HG03095 (cell line): ENCODE data around the gene TEDC2.

Source experiments
- ATAC-seq: cut with Tn5 transposase; IDR thresholded peaks from one replicate; pipeline ENCODE4 v1.9.1; 2021; ENCODE audit warnings: moderate library complexity; ENCODE audit not compliant: unreplicated experiment

The TEDC2 gene

DNA sequence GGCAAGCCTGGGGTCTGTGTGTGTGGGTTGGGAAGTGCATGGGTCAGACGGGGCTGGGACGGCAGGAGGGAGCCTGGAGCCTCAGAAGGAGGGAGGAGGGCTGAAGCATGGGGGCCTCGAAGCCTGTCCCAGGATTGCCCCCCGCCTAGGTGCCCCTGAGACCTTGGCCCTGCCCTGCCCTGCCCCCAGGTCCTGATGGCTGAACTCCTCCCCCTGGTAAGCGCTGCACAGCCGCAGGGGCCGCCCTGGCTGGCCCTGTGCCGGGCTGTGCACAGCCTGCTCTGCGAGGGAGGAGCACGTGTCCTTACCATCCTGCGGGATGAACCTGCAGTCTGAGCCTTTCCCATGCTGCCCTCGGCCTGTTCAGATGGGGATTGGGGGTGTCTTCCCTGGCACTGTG is 4.4 kb downstream of the TEDC2 start:
- ATAC-seq: no peak

DNA sequence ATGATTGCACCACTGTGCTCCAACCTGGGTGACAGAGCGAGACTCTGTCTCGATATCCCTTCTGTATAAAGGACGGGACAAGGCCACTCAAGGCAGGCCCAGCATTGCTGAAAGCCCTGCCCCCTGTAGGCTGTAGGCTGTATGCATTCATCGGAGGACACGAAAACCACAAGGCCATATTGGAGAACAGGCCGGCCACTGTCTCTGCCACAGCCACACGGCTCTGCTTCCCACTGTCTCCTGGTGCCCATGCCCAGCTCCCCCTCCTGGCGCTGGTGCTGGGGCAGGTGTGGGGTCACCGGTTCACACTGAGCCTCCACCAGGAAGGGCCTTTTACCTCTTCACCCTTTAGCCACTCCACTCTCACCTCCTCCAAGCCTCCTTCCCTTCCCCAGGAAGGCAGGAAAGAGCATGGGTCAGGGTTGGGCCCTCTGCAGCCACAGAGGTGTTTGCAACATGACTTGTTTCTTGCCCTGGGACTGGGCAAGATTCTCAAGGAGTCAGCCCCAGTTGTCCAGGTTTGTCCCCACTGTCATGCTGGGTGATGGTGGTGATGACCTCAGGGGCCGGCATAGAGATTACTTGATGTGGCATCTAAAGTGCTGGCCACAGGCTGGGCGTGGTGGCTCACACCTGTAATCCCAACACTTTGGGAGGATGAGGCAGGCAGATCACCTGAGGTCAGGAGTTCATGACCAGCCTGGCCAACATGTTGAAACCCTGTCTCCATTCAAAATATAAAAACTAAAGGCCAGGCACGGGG is 5.9 kb downstream of the TEDC2 start:
- no peak for ATAC-seq

DNA sequence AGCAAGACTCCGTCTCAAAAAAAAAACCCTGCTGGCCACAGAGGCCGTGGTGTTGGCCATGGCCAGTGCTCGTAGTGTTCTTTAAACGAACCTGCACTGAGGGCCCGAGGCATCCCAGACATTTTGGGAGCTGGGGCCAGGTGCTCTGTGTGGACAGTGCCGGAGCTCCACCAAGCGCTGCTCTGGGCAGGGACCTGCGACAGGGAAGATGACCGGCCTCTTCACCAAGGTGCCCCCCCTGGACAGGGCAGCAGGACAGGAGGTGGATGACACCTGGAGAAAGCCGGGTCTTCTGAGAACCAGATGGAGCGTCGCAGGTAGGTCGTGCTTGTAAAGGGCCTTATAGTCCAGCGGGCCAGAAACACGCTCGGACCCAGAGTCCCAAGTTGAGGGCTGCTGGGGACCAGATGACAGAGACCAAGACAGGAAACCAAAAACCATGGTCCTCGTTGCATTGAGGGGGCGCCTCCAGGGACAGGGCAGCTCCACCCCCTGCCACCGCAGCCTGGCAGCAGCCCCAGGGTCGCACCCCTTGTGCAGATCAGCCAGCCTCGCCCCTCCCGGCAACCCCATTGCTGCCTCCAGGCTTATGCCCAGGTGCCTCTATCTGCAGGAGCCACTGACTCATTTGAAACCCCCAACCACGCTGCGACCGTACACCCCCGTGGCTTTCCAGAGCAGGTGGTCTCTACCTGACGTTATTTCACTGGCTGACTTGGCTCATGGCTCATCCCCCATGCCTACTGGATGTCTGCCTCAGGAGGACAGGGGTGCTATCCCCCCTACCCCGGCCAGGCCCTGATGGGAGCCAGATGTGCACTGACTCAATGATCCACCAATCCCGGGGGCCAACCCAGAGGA is 7.0 kb downstream of the TEDC2 start:
- no peak for ATAC-seq

DNA sequence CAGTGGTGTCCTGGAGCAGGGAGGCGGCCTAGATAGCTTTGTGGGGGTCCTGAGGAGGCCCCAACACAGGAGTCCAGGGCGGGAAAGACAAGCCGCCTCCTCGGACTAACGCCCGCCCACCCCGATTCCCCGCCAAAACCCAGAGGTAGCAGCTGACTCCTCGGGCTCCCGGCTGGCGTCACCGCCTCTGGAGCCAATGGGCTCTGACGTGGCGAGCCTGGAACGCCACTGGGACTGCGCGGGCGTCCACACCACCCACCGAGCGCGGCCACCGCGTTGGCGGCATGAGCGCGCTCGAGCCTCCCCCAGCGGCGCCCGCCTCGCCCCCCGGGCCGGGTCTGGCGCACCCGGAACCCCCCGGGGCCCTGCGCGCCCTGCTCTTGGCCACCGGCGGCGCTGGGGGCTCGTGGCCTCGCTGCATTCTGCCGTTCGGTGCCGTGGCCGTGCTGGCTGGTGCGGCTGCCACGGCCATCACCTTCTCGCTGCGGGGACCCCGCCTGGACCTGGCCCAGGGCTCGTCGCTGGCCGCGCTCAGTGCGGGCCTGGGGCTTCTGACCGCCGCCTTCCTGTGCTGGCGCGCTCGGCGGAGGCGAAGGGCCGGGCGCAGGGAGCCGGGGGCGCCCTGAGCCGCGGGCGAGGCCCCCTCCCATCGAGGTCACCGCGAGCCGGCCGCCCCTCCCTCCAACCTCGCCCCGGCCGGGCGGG is 7.8 kb downstream of the TEDC2 start:
- ATAC-seq: no peak

DNA sequence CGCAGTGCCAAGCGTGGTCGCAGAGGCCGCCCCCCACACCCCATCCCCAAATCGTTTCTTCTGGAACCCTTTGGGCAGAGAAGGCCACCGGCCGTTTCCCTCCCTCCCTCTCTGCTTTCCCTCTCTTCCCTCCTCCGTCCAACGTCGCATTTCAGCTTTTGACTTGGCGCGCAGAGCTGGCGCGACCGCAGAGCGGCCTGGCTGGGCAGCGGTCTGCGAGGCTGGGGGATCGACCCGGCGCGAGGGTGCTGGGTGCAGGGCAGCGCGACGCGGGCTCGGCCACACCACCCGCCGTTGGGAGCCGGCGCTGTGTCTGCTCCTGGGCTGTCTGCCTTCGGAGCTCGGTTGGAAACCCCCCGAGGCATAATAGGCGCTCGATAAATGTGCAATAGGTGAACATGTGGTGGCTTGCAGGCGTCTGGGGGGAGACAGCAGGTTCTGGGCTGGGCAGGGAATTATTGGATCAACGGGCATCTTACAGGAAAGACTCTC is 8.4 kb downstream of the TEDC2 start:
- ATAC-seq: no peak

DNA sequence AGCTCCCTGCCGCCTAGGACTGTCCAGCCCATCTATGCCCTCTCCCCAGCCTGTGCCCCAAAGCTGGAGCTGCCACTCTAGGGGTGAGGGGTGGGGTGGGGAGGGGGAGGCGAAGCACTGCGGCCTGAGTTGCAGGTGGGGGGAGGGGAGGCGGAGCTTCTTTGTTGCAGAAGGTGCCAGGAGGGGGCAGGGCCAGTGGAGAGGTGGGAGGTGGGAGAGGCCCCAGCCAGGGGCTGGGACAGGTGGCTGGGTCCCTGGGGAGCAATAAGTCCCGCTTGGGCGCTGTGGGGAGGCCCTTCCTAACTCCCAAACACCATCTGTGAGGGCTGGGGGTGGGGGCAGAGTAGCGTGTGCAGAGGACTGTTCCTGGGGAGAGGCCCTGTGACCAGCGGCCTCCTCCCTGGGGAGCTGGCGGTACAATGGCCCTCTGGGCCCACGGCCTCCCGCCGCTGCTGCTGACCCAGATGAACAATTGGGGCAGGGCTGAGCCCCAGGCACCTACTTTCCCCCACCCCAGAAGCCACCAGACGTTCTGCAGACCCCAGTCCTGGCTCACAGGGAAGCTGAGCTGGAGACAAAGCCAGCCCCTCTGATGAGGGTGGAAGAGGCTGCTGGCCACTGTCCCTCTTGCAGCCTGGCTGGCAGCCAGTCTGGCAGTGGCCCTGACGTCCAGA is 9.0 kb downstream of the TEDC2 start:
- no peak for ATAC-seq

DNA sequence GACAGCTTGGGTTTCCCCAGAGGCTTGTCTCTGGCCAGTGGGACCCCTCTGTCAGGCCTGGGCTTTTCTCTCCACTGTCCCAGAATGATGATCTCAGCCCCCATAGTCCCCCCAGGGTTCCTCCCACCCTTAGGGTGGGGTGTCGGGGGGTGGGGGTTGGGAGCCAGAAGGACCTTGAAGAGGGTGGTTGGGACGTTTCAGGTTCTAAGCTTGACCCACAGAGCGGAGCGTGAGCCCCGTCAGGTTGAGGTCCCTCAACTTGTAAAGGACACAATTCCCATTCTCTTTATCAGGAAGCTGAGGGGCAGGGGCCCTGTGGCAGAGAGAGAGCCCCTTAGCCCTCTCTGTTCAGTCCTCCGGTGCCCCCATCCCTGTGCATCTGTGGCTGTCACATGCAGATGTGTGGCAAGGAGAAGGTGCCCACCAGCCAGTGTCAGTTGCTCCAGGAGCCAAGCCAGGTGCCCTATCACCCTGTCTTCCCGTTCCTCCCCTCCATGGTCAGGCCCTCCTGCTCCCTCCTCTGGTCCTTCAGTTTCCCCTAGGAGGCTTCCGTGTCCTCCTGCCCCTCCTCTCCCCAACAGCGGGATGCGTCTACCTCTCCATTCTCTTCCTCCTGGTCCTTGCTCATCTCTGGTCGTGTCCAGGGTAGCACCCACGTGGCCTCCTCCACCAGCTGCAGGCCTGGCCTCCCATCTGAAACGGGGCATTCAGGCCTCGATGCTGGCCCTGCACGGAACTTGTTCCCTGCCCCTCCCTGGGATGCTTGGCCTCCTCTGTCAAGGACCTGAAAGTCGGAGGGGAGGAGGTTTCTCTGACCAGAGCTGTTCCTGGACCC is 9.7 kb downstream of the TEDC2 start:
- no peak for ATAC-seq

DNA sequence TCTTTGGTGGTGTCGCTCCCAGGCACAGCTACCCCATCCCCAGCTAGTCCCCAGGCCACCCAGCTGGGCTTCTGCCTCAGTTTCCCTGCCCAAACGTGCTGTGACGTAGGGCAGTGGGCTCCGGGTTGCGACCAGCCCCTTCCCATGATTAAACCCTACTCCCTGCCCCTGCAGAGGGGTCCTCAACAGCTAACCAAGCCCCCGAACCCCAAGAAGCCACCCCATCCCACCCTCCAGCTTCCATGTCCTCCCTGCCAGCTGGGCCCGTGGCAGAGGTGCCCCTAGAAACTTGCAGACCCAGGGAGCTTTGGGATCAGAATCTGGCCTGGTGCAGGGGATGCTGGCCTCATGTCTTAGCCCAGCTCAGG is 10.3 kb downstream of the TEDC2 start:
- no peak for ATAC-seq

DNA sequence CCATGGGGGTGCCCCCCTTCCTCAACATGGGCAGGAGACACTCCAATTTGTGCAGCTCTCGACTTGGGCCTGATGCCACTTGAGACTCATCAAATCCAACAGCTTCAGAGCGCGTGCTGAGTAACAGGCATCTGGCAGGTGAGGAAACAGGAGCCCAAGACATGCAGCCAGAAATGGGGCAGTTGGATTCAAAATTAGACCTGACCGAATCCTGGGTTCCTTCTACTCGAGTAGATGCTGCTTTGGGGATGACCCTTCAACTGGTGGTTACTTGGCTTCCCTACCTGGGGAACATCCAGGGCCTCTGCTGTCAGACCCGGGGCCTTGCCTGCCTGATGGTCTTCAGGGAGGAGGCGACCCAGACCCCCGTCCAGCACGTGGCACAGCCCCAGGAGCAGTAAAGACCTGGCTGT is 10.7 kb downstream of the TEDC2 start:
- no peak for ATAC-seq

DNA sequence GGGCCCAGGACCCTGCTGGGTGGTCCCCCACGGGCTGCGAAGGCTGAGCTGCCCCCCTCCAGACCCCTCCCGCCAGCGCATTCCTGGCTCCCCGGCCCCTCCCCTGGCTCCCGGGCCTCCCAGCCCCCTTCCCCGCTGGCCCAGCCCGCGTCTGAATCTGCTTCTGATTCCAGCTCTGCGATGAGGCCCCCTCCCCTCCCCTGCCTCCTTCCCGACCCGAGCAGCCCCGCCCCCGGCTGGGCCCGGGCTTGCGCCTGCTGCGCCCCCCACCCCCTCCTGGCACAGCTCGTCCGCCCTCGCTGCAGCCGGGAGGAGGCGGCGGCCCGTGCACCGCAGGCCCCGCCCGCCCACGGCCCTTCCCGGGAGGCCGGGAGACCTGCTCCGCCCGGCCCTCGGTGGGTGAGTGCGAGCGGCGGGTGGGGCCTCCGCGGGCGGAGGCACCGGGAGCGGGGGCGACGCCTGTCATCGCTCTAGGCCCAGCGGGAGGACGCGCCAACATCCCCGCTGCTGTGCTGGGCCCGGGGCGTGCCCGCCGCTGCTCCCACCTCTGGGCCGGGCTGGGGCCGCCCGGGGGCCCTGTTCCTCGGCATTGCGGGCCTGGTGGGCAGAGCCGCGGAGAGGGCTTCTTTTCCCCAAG is 11.2 kb downstream of the TEDC2 start, which contains the start of gene NTN3:
TSS of gene NTN3 (plus strand) at position 282 of the 637 bp plus-strand sequence. CDS start 405 bp downstream, outside the sequence.
- ATAC-seq: no peak

DNA sequence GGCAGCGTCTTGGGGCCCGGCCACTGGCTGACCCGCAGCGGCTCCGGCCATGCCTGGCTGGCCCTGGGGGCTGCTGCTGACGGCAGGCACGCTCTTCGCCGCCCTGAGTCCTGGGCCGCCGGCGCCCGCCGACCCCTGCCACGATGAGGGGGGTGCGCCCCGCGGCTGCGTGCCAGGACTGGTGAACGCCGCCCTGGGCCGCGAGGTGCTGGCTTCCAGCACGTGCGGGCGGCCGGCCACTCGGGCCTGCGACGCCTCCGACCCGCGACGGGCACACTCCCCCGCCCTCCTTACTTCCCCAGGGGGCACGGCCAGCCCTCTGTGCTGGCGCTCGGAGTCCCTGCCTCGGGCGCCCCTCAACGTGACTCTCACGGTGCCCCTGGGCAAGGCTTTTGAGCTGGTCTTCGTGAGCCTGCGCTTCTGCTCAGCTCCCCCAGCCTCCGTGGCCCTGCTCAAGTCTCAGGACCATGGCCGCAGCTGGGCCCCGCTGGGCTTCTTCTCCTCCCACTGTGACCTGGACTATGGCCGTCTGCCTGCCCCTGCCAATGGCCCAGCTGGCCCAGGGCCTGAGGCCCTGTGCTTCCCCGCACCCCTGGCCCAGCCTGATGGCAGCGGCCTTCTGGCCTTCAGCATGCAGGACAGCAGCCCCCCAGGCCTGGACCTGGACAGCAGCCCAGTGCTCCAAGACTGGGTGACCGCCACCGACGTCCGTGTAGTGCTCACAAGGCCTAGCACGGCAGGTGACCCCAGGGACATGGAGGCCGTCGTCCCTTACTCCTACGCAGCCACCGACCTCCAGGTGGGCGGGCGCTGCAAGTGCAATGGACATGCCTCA is 12.0 kb downstream of the TEDC2 start:
- ATAC-seq: no peak

DNA sequence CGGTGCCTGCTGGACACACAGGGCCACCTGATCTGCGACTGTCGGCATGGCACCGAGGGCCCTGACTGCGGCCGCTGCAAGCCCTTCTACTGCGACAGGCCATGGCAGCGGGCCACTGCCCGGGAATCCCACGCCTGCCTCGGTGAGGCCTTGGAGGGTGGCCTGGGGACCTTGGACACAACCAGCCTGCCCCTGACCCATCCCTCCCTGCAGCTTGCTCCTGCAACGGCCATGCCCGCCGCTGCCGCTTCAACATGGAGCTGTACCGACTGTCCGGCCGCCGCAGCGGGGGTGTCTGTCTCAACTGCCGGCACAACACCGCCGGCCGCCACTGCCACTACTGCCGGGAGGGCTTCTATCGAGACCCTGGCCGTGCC is 12.6 kb downstream of the TEDC2 start:
- ATAC-seq: no peak

DNA sequence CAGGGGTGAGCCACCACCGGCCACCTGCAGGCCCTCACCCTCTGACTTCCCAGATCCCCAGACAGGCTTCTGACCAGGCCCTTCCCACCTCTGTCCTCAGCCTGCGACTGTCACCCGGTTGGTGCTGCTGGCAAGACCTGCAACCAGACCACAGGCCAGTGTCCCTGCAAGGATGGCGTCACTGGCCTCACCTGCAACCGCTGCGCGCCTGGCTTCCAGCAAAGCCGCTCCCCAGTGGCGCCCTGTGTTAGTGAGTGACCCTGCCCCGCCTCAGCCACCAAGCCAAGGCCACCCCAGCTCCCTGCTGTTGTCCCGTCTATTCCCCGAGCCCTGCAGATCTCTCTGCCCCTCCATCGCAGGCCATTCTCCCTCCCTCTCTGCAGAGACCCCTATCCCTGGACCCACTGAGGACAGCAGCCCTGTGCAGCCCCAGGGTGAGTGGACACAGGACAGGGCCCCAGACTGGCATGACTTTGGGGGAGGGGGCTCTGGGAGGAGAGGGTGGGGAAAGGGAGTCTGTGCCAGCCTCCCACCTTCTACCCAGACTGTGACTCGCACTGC is 13.1 kb downstream of the TEDC2 start:
- ATAC-seq: no peak

DNA sequence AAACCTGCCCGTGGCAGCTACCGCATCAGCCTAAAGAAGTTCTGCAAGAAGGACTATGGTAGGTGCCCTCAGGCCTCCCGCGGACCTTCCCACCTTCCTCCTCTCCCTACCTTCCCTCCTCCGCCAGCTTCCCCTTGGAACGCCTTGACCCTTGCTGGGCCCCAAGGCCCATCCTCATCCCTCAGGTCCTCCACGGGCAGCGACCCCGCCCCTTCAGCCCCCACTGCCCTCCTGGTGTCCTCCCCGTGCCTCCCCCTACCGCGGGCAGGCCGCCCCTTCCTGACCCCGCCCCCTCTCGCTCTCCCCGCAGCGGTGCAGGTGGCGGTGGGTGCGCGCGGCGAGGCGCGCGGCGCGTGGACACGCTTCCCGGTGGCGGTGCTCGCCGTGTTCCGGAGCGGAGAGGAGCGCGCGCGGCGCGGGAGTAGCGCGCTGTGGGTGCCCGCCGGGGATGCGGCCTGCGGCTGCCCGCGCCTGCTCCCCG is 13.6 kb downstream of the TEDC2 start:
- no peak for ATAC-seq

DNA sequence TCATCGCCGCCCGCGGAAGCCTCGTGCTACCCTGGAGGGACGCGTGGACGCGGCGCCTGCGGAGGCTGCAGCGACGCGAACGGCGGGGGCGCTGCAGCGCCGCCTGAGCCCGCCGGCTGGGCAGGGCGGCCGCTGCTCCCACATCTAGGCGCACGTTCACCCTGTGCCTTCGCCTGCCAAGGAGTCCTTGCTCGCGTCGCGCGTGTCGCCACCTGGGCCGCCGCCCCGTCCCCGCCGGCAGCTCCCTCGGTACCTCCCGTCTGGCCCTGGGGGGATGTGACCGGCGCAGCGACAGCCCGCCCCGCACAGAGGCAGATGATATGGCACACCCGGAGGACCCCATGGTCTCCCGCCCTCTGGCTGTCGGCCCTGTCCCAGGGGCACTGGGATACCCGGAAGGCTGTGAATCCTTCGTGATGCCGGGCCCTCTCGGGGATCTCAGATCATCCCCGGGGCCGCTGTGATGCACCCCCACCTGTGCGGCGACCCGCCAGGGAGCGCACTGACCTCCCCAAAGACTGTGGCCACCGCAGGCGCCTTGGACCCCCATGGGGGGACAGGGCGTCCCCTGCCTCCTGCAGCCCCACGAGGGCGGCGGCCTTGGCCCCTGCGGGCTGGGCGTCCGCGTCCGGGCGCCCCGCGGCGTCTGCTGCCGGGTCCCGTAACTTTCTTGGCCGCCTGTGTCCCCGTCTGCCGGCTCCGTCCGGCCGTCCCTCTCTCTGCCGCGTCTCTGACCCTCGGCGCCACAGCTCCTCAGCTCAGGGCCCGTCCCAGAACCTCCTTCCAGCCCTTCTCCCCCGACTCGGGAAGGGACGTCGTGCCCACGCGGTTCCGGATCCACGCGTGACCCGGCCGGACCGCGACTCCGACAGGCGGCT is 14.3 kb downstream of the TEDC2 start:
- ATAC-seq: no peak

DNA sequence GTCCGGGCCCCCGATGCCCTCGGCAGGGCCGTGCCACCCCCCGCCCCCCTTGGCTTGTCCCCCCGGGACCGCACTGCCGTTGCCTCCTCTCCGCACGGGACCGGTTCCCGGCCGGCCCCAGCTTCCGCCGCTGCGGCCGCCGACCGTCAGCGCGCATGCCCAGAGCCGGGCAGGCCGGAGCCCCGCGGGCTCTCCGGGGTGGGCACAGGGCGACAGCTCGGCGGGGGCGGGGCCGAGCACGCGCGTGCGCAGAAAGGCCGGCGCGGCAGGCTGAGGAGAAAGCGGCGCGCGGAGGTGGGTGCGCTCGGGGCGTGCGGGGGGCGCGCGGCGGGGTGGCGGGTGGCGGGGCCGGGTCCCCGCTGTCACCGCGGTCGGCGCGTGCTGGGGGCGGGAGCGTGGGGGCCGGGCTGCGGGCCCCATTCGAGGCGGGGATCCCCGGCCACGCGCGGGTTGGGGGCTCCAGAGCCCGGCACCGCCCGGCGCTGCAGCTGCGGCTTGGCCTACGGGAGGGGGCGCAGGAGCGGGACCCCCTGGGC is 15.0 kb downstream of the TEDC2 start, which contains the start of gene TBC1D24:
TSS of gene TBC1D24 (plus strand) at position 251 of the 536 bp plus-strand sequence. CDS start 21,022 bp downstream, outside the sequence.
- ATAC-seq: peak; percentile 36
